ENCODE results near the gene CLEC16A. TPM values are rescaled to one million over a fixed set of nuclear protein-coding genes. Genes with fewer than 3 reads are reported as not detected.

CLEC16A gene
- total RNA-seq, 1 donor from 2014 or later = 22.1 TPM

- DNase-seq = no peak
Observed at GRCh38 chr16:11042191-11042590, 97.8 kb downstream of the CLEC16A start.

DNA sequence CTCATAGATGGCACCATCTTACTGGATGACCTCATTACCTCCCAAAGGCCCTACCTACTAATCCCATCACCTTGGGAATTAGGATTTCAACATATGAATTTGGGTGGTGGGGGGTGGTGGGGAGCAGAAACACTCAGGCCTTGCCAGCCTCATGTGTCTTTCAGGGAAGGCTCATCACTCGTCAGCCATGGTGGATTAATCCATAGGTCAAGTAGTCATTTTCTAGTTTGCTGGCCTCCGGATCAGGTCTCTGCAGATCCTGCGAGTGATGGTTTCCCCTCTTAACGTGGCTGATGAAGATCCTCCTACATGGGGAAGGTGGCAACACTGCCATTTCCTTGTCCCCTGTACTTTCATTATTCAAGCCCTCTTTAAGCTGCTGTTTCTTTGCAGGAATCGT lies 101.1 kb downstream of the CLEC16A start:
- DNase-seq = no peak

DNA sequence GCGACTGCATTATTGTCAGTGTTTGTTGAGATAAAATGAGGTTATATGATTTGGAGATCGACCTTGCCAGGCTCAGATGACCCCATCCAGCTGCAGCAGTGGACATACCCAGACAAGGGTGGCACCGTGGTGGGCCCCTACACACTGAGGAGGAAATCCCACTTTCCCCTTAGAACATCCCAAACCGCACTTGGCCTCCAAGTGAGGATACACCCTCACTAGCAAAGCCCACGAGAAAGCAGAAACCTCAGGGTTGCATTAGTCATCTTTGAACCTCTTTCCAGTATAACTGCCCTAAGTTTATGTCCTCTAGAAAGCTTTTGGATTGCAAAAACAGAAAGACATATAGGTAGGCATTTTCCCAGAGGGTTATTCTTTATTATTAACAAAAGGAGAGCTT lies 101.5 kb downstream of the CLEC16A start:
- DNase-seq = no peak

DNA sequence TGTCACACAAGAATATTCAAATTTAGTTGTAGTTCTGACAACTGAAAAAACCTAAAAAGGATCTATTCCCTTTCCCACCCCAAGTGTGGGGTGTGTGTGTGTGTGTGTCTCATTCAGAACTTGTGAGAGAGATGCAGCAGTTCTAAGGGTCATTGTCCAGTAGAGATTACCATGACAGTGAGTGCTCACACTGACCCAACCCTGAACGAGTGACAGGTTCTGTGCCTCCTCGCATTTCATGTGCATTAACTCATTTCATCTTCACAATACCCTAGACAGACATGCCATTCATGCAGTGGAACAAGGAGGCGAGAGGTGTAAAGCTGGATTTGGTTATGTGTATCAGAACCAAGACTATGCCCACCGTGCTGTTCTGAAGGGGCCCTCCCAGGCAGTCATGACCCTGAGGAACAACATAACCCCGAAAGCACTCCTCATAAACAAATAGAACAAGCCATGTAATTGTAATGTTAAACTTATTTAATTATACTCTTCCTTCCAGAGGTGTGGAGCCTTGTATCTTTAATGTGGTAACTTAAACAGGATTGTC lies 102.1 kb downstream of the CLEC16A start:
- no peak for DNase-seq

- peak; percentile 86 for DNase-seq
Observed at GRCh38 chr16:11047057-11047456, 102.7 kb downstream of the CLEC16A start.

DNA sequence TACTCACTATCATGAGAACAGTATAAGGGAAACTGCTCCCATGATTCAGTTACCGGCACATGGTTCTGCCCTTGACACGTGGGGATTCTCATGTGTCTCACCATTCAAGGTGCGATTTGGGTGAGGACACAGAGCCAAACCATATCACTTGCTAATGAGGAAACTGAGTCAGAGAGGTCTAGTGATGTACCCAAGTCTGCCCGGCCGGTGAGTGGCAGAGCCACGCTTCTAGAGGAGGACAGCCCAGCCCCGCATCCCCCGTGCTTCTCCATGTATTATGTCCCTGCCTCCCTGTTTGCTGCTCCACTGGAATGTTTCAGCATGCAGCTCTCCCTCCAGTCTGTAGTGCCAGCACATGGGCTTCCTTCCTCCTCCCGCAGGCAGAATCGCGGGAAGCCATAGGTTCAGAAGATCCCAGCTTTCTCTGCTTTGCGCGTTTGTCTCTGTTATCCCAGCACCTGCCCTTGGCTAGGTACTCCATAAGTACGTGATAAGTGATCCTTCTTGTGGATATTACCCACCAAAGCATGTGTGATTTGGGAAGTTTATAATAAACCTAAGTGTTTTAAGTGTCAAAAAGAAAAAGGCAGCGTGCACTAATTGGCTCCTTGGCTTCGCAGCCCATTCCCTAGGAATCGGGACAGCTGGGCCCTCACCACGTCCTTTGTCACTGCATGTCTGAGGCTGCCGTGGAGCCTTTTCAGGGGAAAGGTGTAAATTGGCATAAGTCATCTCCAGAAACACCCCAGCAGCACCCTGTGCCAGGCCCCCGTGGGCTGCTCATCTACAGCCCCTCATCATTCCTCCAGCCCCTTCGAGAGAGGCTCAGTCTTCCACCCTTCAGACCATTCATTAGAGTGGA lies 103.8 kb downstream of the CLEC16A start:
- DNase-seq = no peak

DNA sequence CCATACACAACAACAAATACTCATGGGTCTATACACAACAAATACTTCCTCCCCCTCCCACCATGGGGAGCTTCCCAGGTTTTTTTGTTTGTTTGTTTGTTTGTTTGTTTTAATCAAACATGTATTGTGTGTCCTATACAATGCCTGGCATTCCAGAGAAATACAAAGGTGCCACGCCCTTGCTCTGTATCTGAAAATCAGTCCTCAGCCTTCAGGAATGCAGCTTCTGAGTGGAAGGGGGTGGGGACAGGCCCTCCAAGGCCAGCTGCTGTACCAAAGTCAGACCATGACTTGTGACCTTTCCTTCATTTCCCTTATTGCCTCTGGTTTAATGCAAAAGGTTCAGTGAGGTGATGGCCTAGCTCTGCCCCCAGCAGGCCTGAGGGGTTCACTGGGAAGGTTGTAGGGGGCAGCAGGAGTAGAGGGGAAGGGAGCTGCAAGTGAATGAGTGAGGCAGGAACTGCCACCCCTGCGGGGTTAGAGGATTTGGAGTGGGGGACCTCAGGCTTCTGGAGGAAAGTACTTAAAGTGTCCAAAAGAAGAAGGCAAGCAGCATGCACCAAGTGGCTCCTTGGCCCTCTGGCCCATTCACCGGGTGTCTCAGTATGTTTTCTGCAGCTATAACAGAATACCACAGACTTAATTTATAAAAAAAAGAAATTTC lies 105.2 kb downstream of the CLEC16A start:
- DNase-seq = no peak

GRCh38 chr16:11050536-11050935 lies 106.2 kb downstream of the CLEC16A start:
- no peak for DNase-seq

- DNase-seq = no peak
Observed at GRCh38 chr16:11050944-11051343, 106.6 kb downstream of the CLEC16A start.

DNA sequence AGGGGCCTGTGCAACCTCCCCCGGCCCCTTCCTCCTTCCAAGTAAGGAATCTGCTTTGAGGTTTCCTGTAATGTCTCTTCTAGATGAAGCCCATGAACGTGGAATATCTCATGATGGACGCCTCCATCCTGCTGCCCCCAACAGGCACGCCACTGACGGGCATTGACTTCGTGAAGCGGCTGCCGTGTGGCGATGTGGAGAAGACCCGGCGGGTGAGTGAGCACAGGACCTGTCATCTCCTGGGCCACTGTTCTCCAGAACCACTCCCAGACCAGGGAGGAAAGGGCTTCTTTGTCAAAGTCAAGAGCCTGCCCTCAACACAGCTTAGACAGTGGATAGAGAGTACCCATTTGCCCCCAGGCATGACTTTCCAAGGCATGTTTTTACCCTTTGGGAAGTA lies 107.1 kb downstream of the CLEC16A start:
- no peak for DNase-seq

GRCh38 chr16:11051879-11052808 lies 107.8 kb downstream of the CLEC16A start:
- no peak for DNase-seq

DNA sequence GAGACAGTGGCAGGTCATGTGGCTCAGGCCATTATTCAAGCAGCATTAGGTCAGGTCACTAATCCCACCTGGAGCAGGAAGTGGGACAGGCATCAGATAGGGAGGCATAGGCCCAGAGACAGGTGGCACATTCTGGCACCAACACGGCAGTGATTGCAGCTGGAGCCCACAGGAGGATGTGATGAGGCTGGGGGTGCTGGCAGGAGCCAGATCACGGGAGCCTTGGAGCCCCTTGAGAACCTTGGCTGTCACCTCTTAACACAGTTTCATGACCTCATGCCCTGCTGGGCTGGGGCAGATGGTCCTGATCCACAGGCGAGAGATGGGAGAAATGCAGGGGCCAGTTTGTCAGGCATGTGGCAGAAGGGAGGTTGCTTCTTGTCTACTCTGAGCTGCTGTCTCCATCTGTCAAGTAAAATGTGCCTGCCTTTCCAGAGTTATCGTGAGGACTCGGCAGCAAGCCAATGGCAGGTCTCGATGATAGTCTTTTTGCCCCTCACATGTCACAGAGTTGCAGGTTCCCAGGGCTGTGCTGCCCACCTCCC lies 109.6 kb downstream of the CLEC16A start:
- no peak for DNase-seq

- DNase-seq = no peak
Observed at GRCh38 chr16:11056090-11056992, 112.0 kb downstream of the CLEC16A start.

GRCh38 chr16:11056993-11057649 lies 112.8 kb downstream of the CLEC16A start:
- no peak for DNase-seq

- DNase-seq = no peak
Observed at GRCh38 chr16:11057711-11058345, 113.5 kb downstream of the CLEC16A start.

- DNase-seq = peak; percentile 61
Observed at GRCh38 chr16:11058832-11059231, 114.5 kb downstream of the CLEC16A start.

- DNase-seq = no peak
Observed at GRCh38 chr16:11059588-11059987, 115.2 kb downstream of the CLEC16A start.

- no peak for DNase-seq
Observed at GRCh38 chr16:11060364-11060763, 116.0 kb downstream of the CLEC16A start.

DNA sequence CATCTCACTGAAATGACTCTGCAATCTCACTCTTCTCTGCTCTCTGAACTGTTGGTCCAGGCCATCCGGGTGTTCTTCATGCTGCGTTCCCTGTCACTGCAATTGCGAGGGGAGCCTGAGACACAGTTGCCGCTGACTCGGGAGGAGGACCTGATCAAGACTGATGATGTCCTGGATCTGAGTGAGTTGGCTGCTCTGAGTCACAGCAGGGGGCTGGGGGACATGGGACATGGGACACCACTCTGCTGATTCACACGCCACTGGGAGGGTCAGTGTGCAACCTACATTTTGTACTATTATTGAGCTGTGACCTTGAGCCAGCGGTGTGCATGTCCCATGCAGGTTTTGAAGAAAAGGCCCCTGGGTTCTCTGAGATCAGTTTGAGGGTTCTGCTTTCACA lies 116.5 kb downstream of the CLEC16A start:
- DNase-seq = no peak
